GM21447 (cell line): Measurements from ENCODE around the gene MAPK11.

Source experiments
- ATAC-seq: cut with Tn5 transposase; IDR thresholded peaks from one replicate; pipeline ENCODE4 v1.9.1; 2021; ENCODE audit not compliant: unreplicated experiment

The MAPK11 gene

DNA sequence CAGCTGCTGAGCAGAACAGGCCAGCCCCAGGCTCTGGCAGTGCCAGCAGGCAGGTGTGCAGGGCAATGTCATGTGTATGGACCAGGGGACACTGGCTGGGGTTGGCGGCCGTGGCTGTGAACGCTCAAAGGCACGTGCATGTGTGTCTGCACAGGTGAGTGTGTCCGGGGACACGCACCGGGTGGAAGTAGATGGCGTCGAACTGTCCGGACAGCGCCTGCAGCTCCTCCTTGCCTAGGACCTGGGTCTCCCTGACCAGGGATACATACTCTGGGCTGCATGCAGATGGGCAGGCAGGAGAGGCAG is 20.0 kb downstream of the MAPK11 start:
- ATAC-seq: no peak

- ATAC-seq: no peak
Observed at GRCh38 chr22:50249341-50250248, 20.6 kb downstream of the MAPK11 start.

GRCh38 chr22:50248196-50249081 is 21.7 kb downstream of the MAPK11 start:
- ATAC-seq: no peak

- no peak for ATAC-seq
Observed at GRCh38 chr22:50247748-50248147, 22.4 kb downstream of the MAPK11 start.

- no peak for ATAC-seq
Observed at GRCh38 chr22:50246242-50247175, 23.7 kb downstream of the MAPK11 start.

- peak; percentile 2 for ATAC-seq
Observed at GRCh38 chr22:50245214-50246072, 24.7 kb downstream of the MAPK11 start.

DNA sequence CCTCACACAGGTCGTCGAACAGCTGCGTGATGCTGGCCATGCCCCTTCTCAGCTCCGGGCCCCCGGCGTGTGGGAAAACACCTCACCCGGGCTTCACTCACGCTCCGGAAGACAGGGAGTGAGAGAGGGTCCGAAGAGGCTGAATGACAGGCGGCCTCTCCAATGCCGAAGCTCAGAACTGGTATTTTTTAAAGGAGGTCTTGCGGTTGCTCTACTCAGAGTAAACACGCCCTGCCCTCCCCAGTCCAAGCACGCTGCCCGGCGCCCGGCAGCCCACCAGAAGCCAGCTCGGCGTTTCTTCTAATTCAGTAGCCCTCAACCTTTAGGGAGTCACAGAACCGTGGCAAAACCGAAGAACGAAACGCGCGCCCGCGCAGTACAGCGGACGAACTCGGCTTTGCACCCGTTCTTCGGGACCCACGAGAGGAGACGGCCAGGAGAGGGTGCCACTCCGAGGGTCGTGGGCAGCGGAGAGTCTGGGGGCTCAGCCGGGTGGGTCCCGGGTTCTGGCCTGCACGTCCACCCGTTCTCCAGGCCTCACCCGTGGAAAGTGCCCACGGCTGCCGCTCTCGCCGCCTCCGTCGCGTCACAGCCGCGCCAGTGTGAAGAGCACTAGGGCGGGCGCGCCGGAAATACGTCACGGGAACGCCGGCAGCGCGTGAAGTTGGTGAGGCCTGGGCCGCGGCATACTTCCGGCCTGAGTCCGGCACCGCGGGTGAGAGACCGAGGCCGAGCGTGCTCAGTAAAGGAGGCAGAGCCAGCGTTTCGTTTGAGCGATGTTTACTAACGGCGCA is 25.6 kb downstream of the MAPK11 start, which contains the start of gene TUBGCP6:
Gene TUBGCP6, minus strand, starts transcription at position 604 of the 794 bp plus-strand sequence. Its CDS starts 564 bp downstream, at position 40.
- ATAC-seq: peak; percentile 63

DNA sequence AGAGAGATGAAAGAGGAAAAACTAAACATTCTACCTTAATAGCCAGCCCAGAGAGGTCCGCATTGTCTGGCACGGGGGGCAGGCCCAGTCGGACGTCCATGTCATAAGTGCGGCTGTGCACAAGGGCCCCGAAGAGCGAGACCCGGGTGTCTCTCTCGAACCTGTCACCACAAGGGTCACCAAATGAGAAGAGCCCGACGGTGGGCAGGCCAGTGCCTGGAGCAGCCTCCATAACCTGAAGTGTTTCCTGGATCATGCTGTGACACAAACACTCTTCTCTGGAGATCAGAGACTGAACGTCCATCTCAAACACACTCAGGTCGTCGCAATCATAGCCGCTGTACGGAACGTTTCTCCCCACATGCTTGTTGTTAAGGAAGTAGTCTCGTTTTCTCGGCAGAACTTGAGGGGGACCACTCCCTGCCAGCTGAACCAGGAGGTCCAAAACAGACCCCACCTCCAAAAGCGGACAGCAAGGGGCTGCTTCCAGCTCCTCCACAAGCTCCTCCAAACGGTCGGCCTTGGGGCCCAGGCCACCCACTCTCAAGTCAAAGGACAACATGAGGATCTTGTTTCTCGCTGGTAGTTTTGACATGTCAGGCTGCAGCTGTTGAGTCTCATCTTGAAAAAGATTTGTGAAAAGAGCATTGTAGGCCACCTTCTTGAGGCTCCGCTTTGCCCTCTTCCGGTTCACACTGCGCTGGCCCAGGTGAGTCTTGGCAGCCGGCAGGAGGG is 26.3 kb downstream of the MAPK11 start:
- ATAC-seq: no peak

DNA sequence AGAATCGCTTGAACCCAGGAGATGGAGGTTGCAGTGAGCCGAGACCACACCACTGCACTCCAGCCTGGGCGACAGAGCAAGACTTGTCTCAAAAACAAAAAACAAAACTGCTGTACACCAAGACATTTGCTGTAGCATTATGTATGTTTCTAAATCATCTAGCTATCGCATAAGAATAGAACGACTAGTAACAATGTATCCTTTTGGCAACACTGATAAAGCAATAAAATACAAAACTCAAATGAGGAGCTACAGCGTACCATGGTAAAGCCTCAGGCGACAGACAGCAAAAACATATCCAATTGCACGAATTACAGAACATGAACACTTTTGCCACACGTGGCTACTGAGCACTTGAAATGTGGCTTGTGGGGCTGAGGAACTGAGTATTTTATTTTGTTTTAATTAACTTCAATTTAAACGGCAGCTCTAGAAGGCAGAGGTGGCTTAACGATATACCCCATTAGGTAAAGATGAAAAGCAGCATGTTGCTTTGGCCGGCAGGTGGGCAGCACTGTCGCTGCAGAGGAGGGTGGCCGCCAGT is 27.7 kb downstream of the MAPK11 start:
- no peak for ATAC-seq

DNA sequence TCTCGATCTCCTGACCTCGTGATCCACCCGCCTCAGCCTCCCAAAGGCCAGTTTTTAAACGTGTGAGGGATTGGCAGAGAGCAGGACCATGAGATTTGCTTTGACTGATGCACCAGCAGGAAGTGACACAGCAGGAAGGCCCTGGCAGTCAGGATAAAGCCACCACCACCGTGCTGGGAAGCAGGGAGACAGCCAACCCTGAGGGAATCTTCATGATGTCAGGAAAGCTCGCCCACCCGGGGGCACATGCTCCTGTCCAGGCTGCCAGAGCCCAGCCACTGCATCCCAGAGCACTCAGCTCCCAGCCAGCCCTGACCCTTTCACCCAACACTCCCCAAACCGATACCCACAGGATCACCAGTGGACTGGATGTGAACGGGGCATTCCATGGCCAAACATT is 31.4 kb downstream of the MAPK11 start:
- no peak for ATAC-seq

DNA sequence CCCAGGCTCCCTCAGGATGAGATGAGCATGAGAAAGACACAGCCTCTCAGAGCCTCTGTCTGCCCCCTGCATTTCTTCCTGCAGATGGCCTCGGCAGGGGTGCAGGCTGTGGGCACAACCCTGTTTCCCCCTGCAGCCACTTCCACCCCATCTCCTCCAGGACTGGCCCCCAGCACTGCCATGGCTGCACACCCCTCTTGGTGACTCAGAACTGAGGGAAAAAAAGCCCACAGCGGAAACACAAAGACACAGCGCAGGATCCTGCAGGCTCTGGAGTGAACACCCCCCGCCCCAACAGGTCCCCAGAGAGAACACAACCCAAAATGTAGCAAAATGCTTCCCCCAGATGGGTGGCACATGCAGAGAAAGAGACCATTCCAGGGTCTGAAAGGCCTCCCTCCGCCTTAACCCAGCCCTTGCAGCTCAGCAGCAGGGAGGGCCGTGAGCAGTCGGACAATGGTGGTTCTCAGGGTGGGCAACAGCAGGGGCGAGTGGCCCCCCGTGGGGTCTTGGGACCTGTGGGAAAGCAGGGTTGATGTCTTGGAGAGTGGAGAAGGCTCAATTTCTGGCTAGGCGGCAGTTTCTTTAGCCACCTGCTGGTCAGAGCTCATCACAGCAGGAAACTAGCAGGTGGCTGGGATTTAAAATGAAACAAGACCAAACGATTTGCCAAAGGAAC is 33.3 kb downstream of the MAPK11 start:
- no peak for ATAC-seq

GRCh38 chr22:50233223-50233622 is 37.0 kb downstream of the MAPK11 start:
- ATAC-seq: no peak

GRCh38 chr22:50232481-50233151 is 37.6 kb downstream of the MAPK11 start:
- no peak for ATAC-seq

GRCh38 chr22:50229370-50229769 is 40.8 kb downstream of the MAPK11 start:
- no peak for ATAC-seq

DNA sequence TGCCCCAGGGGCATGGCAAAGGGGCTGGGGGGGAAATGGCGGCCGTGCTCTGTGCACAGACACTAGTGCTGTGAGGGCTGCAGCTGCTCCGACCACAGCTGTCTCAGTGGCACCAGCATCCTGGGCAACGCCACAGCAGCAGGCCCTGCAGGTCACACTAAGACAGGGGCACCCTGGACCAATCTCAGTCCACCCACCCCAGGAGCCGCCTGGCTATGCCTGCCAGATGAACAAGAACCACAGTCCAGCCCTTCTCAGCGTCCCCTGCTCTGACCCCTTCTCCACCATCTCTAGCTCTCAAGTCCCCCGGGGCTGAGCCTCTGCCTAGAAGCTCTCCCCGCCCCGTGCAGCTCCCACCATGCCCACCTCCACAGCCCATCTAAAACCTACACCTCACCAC is 41.8 kb downstream of the MAPK11 start:
- ATAC-seq: no peak

GRCh38 chr22:50227579-50228215 is 42.5 kb downstream of the MAPK11 start:
- no peak for ATAC-seq

DNA sequence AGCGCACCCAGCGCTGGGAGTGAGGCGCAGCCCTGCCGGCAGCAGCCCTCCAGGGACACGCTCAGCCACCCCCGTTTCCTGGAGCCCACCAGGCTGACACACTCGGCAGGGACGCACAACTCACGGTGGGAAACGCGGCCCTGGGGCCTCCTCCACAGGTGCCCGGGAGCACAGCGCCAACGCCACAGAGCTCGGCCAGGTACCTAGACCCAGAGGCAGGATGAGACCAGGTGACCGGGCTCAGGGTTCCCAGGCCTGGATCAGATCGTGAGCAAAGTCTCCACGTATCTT is 43.4 kb downstream of the MAPK11 start:
- ATAC-seq: no peak
